T47D (cell line): ENCODE data around the gene NAA80.
"Not testable (repeated sequence)": the region's sequence is repeated elsewhere in the genome, so short reads cannot be mapped to it uniquely, and the experiment has no call there.

Source experiments
- DNase-seq, 2 experiments: peaks; one replicate each; pipeline versions ENCODE4 v3.0.0 to v3.0.0-alpha.2; 2011 to 2012; ENCODE audit warnings: low read depth in 1 of 2, low spot score in 1 of 2
- JUND ChIP-seq: IDR thresholded peaks from 2 replicates; pipeline ENCODE4 v1.6.1; 2012; ENCODE audit warnings: low read depth
- in situ Hi-C: cut with HindIII; loops from 2 replicates; pipeline ENCODE4 v1.10.0; 2016; ENCODE audit warnings: low sequenced_read_pairs, low pct_unique_long_range_greater_than_20kb

NAA80 gene

GRCh38 chr3:50274371-50275104, 24.7 kb downstream of the NAA80 start:
- no peak for TF ChIP-seq JUND
- in situ Hi-C loops = no loop called here
- DNase-seq = peak in 1 of 2 experiments; percentile 78

- in situ Hi-C loops = no loop called here
- DNase-seq = no peak
- no peak for TF ChIP-seq JUND
Observed at GRCh38 chr3:50273689-50274065, 25.5 kb downstream of the NAA80 start.

- in situ Hi-C loops = no loop called here
- TF ChIP-seq JUND = no peak
- DNase-seq = peak; percentile 83 to 93
Observed at GRCh38 chr3:50272911-50273688, 26.1 kb downstream of the NAA80 start.

- DNase-seq, in situ Hi-C loops: not testable (repeated sequence)
Observed at GRCh38 chr3:50272538-50272910, 26.7 kb downstream of the NAA80 start.

GRCh38 chr3:50271314-50271936, 27.8 kb downstream of the NAA80 start:
- DNase-seq = peak in 1 of 2 experiments; percentile 35
- TF ChIP-seq JUND = no peak
- in situ Hi-C loops = no loop called here

- in situ Hi-C loops = no loop called here
- TF ChIP-seq JUND = no peak
- no peak for DNase-seq
Observed at GRCh38 chr3:50270422-50271224, 28.6 kb downstream of the NAA80 start.

- TF ChIP-seq JUND = no peak
- DNase-seq = no peak
- in situ Hi-C loops = no loop called here
Observed at GRCh38 chr3:50269977-50270413, 29.2 kb downstream of the NAA80 start.

GRCh38 chr3:50269460-50269859, 29.7 kb downstream of the NAA80 start:
- no peak for TF ChIP-seq JUND
- in situ Hi-C loops = no loop called here

GRCh38 chr3:50268703-50269451, 30.3 kb downstream of the NAA80 start, which contains the start of gene SEMA3B:
SEMA3B (plus strand) TSS chr3:50269147; CDS start chr3:50269241, 94 bp downstream.
- TF ChIP-seq JUND = no peak
- in situ Hi-C loops = no loop called here
- peak in 1 of 2 experiments; percentile 48 for DNase-seq

More at GRCh38 chr3:50269460-50269859, 29.7 kb downstream of the NAA80 start:
- DNase-seq = no peak

- TF ChIP-seq JUND = no peak
- DNase-seq = no peak
- in situ Hi-C loops = no loop called here
Observed at GRCh38 chr3:50268276-50268675, 30.9 kb downstream of the NAA80 start.

GRCh38 chr3:50267280-50267913, 31.8 kb downstream of the NAA80 start:
- in situ Hi-C loops = no loop called here
- no peak for TF ChIP-seq JUND
- DNase-seq = peak in 1 of 2 experiments; percentile 52
